Activated CD8-positive, alpha-beta T cell treated with anti-CD3 and anti-CD28 coated beads, Interleukin-2, amount 10 ng/mL, durations not matched to agents 7 days and 5 days (primary cell): ENCODE measurements around the gene IGFALS. TPM values are rescaled to one million over a fixed set of nuclear protein-coding genes. Genes with fewer than 3 reads are reported as not detected.
"Not testable (repeated sequence)": the region's sequence is repeated elsewhere in the genome, so short reads cannot be mapped to it uniquely, and the experiment has no call there.

Source experiments
- ATAC-seq: fragments of 150-1000 bp; cut with Tn5 transposase; one replicate; pipeline ENCODE4 v1.10.0; 2021; ENCODE audit warnings: moderate library complexity
- CTCF ChIA-PET: fragments of 350-600 bp; sonication (Branson Sonifier 250); formaldehyde crosslinking; loops from one replicate; lab custom pipeline; 2021; ENCODE audit warnings: antibody characterized with exemption; lab: Charles Lee
- POLR2A ChIA-PET: fragments of 350-600 bp; sonication (Branson Sonifier 250); formaldehyde crosslinking; loops from one replicate; lab custom pipeline; 2021; ENCODE audit warnings: antibody characterized with exemption; lab: Charles Lee
- DNase-seq: peaks from one replicate; pipeline ENCODE4 v3.0.0-alpha.2; 2020
- H3K27ac Mint-ChIP-seq: one replicate; pipeline ENCODE4 v1.8.0; 2021; ENCODE audit warnings: mild to moderate bottlenecking, mixed read lengths
- H3K27me3 Mint-ChIP-seq: one replicate; pipeline ENCODE4 v1.8.0; 2021; ENCODE audit warnings: low read depth, mixed read lengths
- H3K36me3 Mint-ChIP-seq: one replicate; pipeline ENCODE4 v1.8.0; 2021; ENCODE audit warnings: low read depth, mixed read lengths
- H3K4me1 Mint-ChIP-seq: one replicate; pipeline ENCODE4 v1.8.0; 2021; ENCODE audit warnings: low read depth, mixed read lengths
- H3K4me3 Mint-ChIP-seq: one replicate; pipeline ENCODE4 v1.8.0; 2021; ENCODE audit warnings: mild to moderate bottlenecking, mixed read lengths
- H3K9me3 Mint-ChIP-seq: one replicate; pipeline ENCODE4 v1.8.0; 2022; ENCODE audit warnings: mixed read lengths; ENCODE audit not compliant: insufficient read depth
- total RNA-seq, 2 experiments: library from RNA; stranded (reverse); gene quantifications; one replicate each; pipeline ENCODE4 v1.2.3, GENCODE V29; 2021

IGFALS gene
- total RNA-seq, 2 experiments from 2014 or later: 0.13 TPM; not detected in 1

DNA sequence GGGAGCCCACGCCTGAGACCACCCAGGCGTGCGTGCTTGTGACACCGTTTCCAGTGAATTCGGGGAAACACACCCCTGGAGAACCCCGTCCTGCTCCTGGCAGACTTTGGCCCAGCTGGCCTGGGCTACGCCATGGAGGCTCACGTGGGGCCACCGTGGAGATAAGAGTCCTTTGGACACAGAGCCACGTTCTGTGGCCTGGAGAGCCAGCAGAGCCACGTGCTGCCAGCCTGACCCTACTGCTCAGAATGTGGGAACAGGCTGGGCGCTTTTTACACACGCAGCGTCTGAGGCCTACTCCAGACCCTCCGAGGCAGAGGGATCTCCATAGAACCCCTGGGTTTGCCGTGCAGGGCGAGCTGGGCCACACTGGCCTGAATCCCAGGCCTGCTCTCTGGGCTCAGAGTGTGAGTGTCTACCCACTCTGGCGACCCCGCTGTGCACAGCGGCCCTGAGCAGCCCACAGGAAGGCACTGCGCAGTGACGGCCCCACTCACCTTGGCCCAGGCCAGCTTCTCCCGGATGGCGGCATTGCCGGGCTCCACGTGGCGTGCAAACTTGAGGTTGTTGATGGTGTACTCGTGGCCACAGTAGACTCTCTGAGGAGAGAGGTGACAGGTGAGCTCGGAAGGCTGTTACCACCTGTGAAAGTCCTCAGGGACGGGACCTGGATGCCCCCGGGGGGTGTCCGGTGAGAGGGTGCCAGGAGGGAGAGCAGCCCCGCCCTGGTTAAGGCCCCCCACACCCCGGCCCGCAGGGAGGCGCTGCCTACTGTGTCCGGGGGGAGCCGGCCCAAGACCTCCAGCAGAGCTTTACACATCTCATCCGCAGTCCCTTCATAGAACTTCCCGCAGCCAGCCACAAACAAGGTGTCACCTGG, 23.1 kb upstream of the IGFALS start:
- Mint-ChIP-seq H3K9me3 (no peaks in the 10 kb centered on the region), H3K4me3 (no peak overlapping the region), H3K27me3 (no peaks in the 10 kb centered on the region), H3K36me3 (peaks cover 22% of the 10 kb centered on the region), H3K4me1 (peaks cover 5% of the 10 kb centered on the region), H3K27ac (no peak overlapping the region)
- DNase-seq: no peak
- no peak for ATAC-seq
- ChIA-PET CTCF (no interaction called here), POLR2A (interaction anchor here (1.2 kb wide), 1 partner anchor 34 kb away, joined by 3 read pairs; the partner anchor contains the start of genes NUBP2 and SPSB3)

DNA sequence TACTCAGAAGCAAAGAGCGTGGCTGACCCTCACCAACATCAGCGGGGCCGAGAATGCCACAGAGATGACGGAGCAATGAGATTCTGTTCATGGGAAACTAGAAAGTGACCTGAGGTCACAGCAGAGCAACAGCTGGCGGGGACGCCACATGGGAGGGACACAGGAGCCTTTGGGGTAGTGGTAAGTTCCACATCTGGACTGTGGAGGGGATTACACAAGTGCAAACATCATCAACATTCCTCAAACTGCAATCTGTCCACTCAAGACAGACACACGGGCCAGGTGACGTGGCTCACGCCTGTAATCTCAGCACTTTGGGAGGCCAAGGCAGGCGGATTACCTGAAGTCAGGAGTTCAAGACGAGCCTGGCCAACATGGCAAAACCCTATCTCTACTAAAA, 22.0 kb upstream of the IGFALS start:
- H3K27me3 Mint-ChIP-seq: no peaks in the 10 kb centered on the region

DNA sequence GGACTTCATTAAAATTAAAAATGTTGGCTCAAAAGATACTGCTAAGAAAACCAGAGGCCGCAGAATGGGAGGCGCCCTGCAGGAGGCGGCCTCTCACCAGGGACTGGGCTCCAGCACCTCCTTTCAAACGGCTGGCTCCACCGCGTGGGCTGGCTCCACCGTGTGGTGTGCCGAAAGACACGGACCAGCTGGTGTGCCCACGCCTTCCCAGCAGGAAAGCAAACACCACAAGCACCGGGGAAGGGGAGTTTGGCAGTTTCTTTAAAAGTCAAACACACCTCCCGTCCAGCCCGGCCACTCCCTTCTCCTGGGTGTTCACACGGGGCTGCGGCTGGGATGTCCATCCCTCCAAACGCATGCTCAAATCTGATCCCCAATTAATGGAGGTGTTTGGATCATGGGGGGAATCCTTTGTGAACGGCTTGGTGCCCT, 19.2 kb upstream of the IGFALS start:
- Mint-ChIP-seq H3K9me3 (no peaks in the 10 kb centered on the region), H3K4me1 (peaks cover 5% of the 10 kb centered on the region), H3K4me3 (no peak overlapping the region), H3K27me3 (no peaks in the 10 kb centered on the region), H3K27ac (peak overlapping the region; percentile 50), H3K36me3 (peaks cover 26% of the 10 kb centered on the region)
- ChIA-PET POLR2A (no interaction called here), CTCF (interaction anchor here (1.2 to 2.0 kb wide), 4 partner anchors 11 to 115 kb away, joined by 3 to 7 read pairs (median 4); partner anchors contain the start of genes NUBP2 and SPSB3)
- DNase-seq (peak; percentile 61), ATAC-seq (peak; percentile 78)

More for the DNA sequence above, 22.0 kb upstream of the IGFALS start:
- Mint-ChIP-seq H3K27ac (no peak overlapping the region), H3K4me1 (peaks cover 5% of the 10 kb centered on the region), H3K4me3 (no peak overlapping the region), H3K9me3 (no peaks in the 10 kb centered on the region), H3K36me3 (peaks cover 24% of the 10 kb centered on the region)
- CTCF ChIA-PET: no interaction called here
- DNase-seq (no peak), ATAC-seq (no peak)
- POLR2A ChIA-PET: no interaction called here

DNA sequence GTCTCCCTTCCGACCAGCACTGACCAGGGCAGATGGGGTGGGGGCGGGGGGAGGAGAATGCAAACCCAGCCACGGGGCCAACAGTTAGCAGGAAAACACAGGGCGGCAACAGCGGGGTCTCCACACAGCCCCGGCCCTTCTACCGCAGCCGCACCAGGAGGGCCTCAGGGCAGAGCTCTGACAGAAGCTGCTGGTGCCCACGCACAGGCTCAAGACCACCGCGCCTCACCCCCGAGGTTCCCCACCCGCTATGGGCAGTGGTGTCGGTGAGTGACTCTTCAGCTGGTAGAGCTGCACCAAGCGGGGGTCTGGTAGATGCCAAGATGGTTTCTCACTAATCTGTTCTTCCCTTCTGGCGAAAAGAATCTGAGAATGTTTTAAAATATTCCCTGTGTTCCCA, 17.0 kb upstream of the IGFALS start:
- H3K4me1 Mint-ChIP-seq: peaks cover 5% of the 10 kb centered on the region
- H3K36me3 Mint-ChIP-seq: peaks cover 35% of the 10 kb centered on the region
- no peak overlapping the region for H3K4me3 Mint-ChIP-seq
- H3K27ac Mint-ChIP-seq: no peak overlapping the region
- no peaks in the 10 kb centered on the region for H3K9me3 Mint-ChIP-seq
- CTCF ChIA-PET: interaction anchor here (1.4 kb wide), 1 partner anchor 14 kb away, joined by 3 read pairs; no protein-coding TSS in a partner anchor
- no peaks in the 10 kb centered on the region for H3K27me3 Mint-ChIP-seq
- POLR2A ChIA-PET: no interaction called here
- DNase-seq (no peak), ATAC-seq (no peak)

DNA sequence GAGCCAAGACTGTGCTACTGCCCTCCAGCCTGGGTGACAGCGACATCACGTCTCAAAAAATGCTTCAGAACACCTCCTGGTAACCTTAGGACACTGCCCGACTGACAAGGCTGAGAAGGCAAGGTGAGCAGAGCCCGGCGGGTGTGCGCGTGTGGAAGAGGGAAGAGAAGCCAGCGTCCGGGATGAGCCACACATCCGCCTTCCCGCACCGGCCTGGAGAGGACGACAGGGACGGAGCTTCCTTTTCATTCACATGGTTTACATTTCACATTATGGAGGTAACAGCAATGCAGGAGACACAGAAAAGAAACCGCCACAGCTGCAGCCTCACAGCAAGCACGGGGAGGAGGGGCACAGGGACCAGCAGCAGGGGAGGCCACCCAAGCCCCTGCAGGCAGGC, 16.6 kb upstream of the IGFALS start:
- Mint-ChIP-seq H3K4me1 (peaks cover 5% of the 10 kb centered on the region), H3K4me3 (no peak overlapping the region), H3K9me3 (no peaks in the 10 kb centered on the region), H3K27me3 (no peaks in the 10 kb centered on the region), H3K27ac (no peak overlapping the region), H3K36me3 (peaks cover 33% of the 10 kb centered on the region)
- DNase-seq (no peak), ATAC-seq (no peak)
- CTCF ChIA-PET: no interaction called here
- POLR2A ChIA-PET: no interaction called here

DNA sequence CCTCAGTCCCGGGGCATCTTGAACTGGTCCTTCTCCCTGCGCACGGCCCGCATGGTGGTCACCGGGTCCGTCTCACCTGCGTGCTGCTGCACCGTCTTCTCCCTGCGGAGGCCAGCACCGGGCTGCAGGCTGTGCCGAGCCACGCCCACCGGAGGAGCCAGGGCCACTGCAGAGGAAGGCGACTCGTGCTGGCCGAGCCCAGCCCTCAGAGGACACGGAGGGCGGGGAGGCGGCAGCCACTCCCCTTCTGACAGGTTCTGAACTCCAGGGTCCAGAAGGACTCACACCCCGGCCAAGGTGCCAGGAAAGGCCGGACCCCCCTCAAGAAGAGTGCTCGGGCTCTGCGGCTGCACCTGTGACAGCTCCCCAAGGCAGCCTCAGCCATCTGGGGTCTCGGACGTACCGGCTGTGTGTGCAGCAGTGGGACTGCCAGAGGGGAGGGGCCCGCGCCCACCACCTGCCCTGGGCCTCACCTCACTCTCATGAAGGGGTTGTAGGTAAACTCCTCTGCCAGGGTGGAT, 15.8 kb upstream of the IGFALS start:
- Mint-ChIP-seq H3K36me3 (peaks cover 30% of the 10 kb centered on the region), H3K4me3 (no peak overlapping the region), H3K4me1 (peaks cover 5% of the 10 kb centered on the region), H3K27me3 (no peaks in the 10 kb centered on the region), H3K27ac (no peak overlapping the region), H3K9me3 (no peaks in the 10 kb centered on the region)
- DNase-seq (no peak), ATAC-seq (no peak)
- POLR2A ChIA-PET: interaction anchor here (0.5 kb wide), 1 partner anchor 389 kb away, joined by 3 read pairs; the partner anchor contains the start of gene UQCC4
- CTCF ChIA-PET: no interaction called here

DNA sequence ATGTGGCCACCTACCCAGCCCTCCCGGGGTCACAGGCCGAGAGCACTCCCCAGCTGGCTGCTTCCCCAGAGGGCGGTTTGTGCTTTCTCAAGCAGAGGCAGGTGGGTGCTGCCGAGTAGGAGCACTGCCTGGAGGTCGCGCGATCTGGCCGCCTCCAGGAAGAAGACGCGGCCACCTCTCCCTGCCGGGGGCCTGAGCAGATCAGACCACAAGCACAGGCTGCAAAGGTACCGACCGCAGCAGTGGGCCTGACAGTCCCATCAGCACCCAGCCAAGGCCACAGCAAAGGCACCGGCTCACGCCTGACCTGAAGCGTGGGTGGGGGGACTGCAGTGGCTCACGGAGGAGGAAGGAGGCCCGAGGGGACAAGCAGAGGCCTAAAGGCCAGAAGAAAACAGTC, 15.2 kb upstream of the IGFALS start:
- ChIA-PET POLR2A (interaction anchor here (0.5 kb wide), 1 partner anchor 388 kb away, joined by 3 read pairs; the partner anchor contains the start of gene UQCC4), CTCF (no interaction called here)
- H3K4me3 Mint-ChIP-seq: no peak overlapping the region
- ATAC-seq (no peak), DNase-seq (no peak)
- H3K36me3 Mint-ChIP-seq: peaks cover 28% of the 10 kb centered on the region
- H3K27ac Mint-ChIP-seq: no peak overlapping the region
- no peaks in the 10 kb centered on the region for H3K9me3 Mint-ChIP-seq
- H3K4me1 Mint-ChIP-seq: peaks cover 5% of the 10 kb centered on the region
- no peaks in the 10 kb centered on the region for H3K27me3 Mint-ChIP-seq

DNA sequence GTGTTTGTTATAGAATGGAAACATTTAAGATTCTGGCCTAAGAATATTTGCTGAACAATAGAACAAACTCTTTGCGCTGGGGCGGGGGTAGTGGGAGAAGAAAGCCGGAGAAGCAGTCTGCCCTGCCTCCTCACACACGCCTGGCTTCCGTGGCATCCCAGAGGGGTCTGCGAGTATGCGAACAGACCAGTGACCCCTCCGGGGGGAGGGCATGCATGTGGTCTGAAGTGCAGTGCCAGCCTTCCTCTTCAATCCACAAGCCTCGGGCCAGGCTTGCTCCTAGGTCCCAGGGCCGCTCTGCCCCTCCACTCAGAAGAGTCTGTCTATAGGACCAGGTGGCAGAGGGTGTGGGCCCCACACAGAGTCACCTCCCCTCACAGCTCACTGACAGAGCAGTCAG, 14.1 kb upstream of the IGFALS start:
- no peak overlapping the region for H3K27ac Mint-ChIP-seq
- H3K9me3 Mint-ChIP-seq: no peaks in the 10 kb centered on the region
- H3K4me3 Mint-ChIP-seq: no peak overlapping the region
- POLR2A ChIA-PET: interaction anchor here (0.6 kb wide), 1 partner anchor 36 kb away, joined by 3 read pairs; no protein-coding TSS in a partner anchor
- ATAC-seq (no peak), DNase-seq (no peak)
- no peaks in the 10 kb centered on the region for H3K4me1 Mint-ChIP-seq
- CTCF ChIA-PET: no interaction called here
- H3K36me3 Mint-ChIP-seq: peaks cover 22% of the 10 kb centered on the region
- no peaks in the 10 kb centered on the region for H3K27me3 Mint-ChIP-seq

DNA sequence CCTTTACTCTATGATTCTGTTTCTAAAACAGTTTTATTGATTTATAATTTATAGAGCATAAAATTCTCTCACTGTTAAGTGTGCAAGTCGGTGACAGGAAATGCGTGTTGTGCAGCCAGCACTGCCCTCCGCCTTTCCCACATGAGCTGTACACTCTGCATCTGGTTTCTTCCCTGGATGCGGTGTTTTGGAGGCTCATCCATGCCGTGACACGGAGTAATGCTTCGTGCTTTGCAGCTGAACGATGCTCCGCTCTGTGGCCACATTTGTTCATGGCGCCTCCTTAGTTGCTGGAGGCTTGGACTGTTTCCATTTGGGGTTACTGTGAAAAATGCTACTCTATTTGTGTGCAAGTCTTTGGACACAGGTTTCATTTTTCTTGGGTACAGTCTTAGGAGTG, 7.2 kb upstream of the IGFALS start:
- peaks cover 17% of the 10 kb centered on the region for H3K9me3 Mint-ChIP-seq

DNA sequence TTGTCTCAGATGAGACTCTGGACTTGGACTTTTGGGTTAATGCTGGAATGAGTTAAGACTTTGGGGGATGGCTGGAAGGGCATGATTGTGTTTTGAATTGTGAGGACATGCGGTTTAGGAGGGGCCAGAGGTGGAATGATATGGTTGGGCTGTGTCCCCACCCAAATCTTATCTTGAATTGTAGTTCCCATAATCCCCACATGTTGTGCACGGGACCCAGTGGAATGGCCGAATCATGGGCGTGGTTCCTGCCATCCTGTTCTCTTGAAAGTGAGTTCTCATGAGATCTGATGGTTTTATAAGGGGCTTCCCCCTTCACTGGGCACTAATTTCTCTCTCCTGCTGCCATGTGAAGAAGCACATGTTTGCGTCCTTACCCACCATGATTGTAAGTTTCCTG, 5.8 kb upstream of the IGFALS start:
- H3K4me3 Mint-ChIP-seq, H3K27me3 Mint-ChIP-seq, CTCF ChIA-PET, POLR2A ChIA-PET, ATAC-seq, H3K27ac Mint-ChIP-seq, DNase-seq, H3K4me1 Mint-ChIP-seq: not testable (repeated sequence)
- peaks cover 17% of the 10 kb centered on the region for H3K9me3 Mint-ChIP-seq
- H3K36me3 Mint-ChIP-seq: peaks cover 17% of the 10 kb centered on the region

More for the DNA sequence above, 7.2 kb upstream of the IGFALS start:
- POLR2A ChIA-PET: no interaction called here
- CTCF ChIA-PET: no interaction called here
- Mint-ChIP-seq H3K27me3 (no peaks in the 10 kb centered on the region), H3K4me3 (no peak overlapping the region), H3K36me3 (peaks cover 20% of the 10 kb centered on the region), H3K4me1 (no peaks in the 10 kb centered on the region), H3K27ac (no peak overlapping the region)
- ATAC-seq: no peak
- no peak for DNase-seq

DNA sequence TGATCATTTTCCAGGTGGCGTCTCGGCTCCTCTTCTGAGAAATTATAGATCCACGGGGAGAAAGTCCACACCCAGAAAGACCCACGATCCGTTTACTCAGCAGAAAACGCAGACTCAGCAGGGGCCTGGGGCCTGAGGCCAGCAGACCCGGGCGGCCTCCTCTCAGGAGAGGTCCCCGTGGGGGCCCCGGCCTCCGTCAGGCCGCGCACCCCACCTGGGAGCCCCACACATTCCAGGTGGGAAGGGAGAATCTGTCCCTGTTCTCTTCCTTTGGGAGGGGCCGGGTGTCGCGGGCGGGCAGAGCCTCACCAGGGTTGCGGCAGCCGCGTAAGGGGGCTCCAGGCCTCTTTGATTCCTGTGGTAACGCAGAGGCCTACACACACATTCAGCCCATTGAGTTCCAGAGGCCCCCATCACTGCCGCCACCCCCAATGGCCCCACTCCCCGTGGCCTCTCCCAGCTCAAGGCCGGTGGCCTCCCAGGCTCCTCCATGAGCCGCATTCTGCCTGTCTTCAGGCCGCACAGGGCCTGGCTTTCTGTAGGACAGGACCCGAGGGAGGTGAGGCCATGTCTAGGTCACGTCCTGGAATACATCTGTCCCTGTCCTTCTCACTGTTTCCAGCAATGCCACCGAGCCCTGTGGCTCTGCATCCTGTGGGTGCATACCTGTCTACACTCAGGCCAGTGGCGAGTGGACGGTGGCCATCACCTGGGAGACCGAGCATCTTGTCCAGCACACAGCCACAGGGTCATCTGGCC, 1.6 kb upstream of the IGFALS start:
- no peak overlapping the region for H3K4me3 Mint-ChIP-seq
- POLR2A ChIA-PET: no interaction called here
- peaks cover 17% of the 10 kb centered on the region for H3K9me3 Mint-ChIP-seq
- no peak overlapping the region for H3K27ac Mint-ChIP-seq
- CTCF ChIA-PET: no interaction called here
- no peaks in the 10 kb centered on the region for H3K27me3 Mint-ChIP-seq
- H3K36me3 Mint-ChIP-seq: peaks cover 17% of the 10 kb centered on the region
- DNase-seq (no peak), ATAC-seq (no peak)
- no peaks in the 10 kb centered on the region for H3K4me1 Mint-ChIP-seq
